B cell (primary cell): Measurements from ENCODE around the gene SUGCT. TPM values are rescaled to one million over a fixed set of nuclear protein-coding genes. Genes with fewer than 3 reads are reported as not detected.

ENCODE experiments used
- ATAC-seq: fragments of 200-7000 bp; cut with Tn5 transposase; one replicate; pipeline ENCODE4 v1.10.0; 2021; ENCODE audit warnings: low read depth, mild to moderate bottlenecking, moderate number of reproducible peaks, moderate library complexity
- CTCF ChIA-PET: fragments of 350-600 bp; sonication (Branson Sonifier 250); formaldehyde crosslinking; loops from one replicate; lab custom pipeline; 2021; ENCODE audit warnings: antibody characterized with exemption, inconsistent platforms; lab: Charles Lee
- POLR2A ChIA-PET: fragments of 350-600 bp; sonication (Branson Sonifier 250); formaldehyde crosslinking; loops from one replicate; lab custom pipeline; 2021; ENCODE audit warnings: antibody characterized with exemption; lab: Charles Lee
- DNase-seq: peaks from one replicate; pipeline ENCODE4 v3.0.0; 2013
- H2AFZ ChIP-seq: 2 replicates; pipeline ENCODE4 v1.6.1; 2012; ENCODE audit warnings: mild to moderate bottlenecking, low read depth, low read length; ENCODE audit not compliant: insufficient read depth, poor library complexity, severe bottlenecking
- H3K27ac ChIP-seq, 2 donors: 1 replicate in 1 of 2; 2 replicates in 1 of 2; pipeline ENCODE4 v1.5.1; 2012 to 2013; ENCODE audit warnings: low read length in 2 of 2, mild to moderate bottlenecking in 2 of 2, moderate library complexity in 1 of 2
- H3K27me3 ChIP-seq, 4 experiments: fragments of 200-600 bp in 1 of 4; sonication (generic) in 1 of 4; replicated peaks in 1 of 4; 1 replicate in 2 of 4; 2 replicates in 2 of 4; pipeline versions ENCODE4 v1.6.1 to v1.7.0; 2013 to 2016; ENCODE audit warnings: low read length in 3 of 4, mild to moderate bottlenecking in 2 of 4, mixed read lengths in 1 of 4, moderate library complexity in 1 of 4; ENCODE audit not compliant: insufficient read depth in 4 of 4, control insufficient read depth in 3 of 4; ENCODE audit errors: control extremely low read depth in 1 of 4
- H3K36me3 ChIP-seq, 2 experiments: replicated peaks in 1 of 2; 1 replicate in 1 of 2; 2 replicates in 1 of 2; pipeline versions ENCODE4 v1.6.1 to v1.7.1; 2013; ENCODE audit warnings: low read length in 1 of 2; ENCODE audit not compliant: insufficient read depth in 2 of 2, control insufficient read depth in 1 of 2; ENCODE audit errors: control extremely low read depth in 1 of 2, extremely low read depth in 1 of 2
- H3K4me1 ChIP-seq, 2 donors: fragments of 200-600 bp in 1 of 2; sonication (generic) in 1 of 2; 1 replicate in 1 of 2; 2 replicates in 1 of 2; pipeline versions ENCODE4 v1.5.1 to v1.6.1; 2013 to 2017; ENCODE audit warnings: low read length in 2 of 2; ENCODE audit not compliant: control insufficient read depth in 2 of 2, insufficient read depth in 2 of 2
- H3K4me2 ChIP-seq: replicated peaks from 2 replicates; pipeline ENCODE3; 2012; ENCODE audit warnings: mild to moderate bottlenecking, low read depth, low read length; ENCODE audit not compliant: poor library complexity, severe bottlenecking
- H3K4me3 ChIP-seq, 5 experiments: fragments of 200-600 bp in 1 of 5; sonication (generic) in 1 of 5; 1 replicate in 3 of 5; 2 replicates in 2 of 5; pipeline versions ENCODE4 v1.5.1 to v1.7.0; 2011 to 2016; ENCODE audit warnings: low read length in 4 of 5, mild to moderate bottlenecking in 4 of 5, low read depth in 2 of 5, control low read depth in 1 of 5, moderate library complexity in 1 of 5; ENCODE audit not compliant: insufficient read depth in 1 of 5; ENCODE audit errors: control extremely low read depth in 1 of 5, extremely low read depth in 1 of 5
- H3K79me2 ChIP-seq: fragments of 200-600 bp; sonication (generic); one replicate; pipeline ENCODE4 v1.6.0; 2016; ENCODE audit warnings: low read length; ENCODE audit not compliant: control insufficient read depth, insufficient read depth
- H3K9ac ChIP-seq: fragments of 200-600 bp; sonication (generic); 2 replicates; pipeline ENCODE4 v1.6.1; 2017; ENCODE audit warnings: mild to moderate bottlenecking, low read length, moderate library complexity
- H3K9me3 ChIP-seq, 3 donors: one replicate each; pipeline versions ENCODE4 v1.6.1 to v1.7.1; 2013; ENCODE audit warnings: low read length in 2 of 3; ENCODE audit not compliant: control insufficient read depth in 2 of 3, insufficient read depth in 1 of 3; ENCODE audit errors: control extremely low read depth in 1 of 3
- H4K20me1 ChIP-seq: 2 replicates; pipeline ENCODE4 v1.6.0; 2012; ENCODE audit warnings: mild to moderate bottlenecking, low read length; ENCODE audit not compliant: insufficient read depth, control insufficient read depth, poor library complexity, severe bottlenecking
- H3K27ac Mint-ChIP-seq: one replicate; pipeline ENCODE4 v1.8.0; 2021; ENCODE audit warnings: mixed read lengths
- H3K27me3 Mint-ChIP-seq: one replicate; pipeline ENCODE4 v1.8.0; 2021; ENCODE audit warnings: mixed read lengths
- H3K4me1 Mint-ChIP-seq: one replicate; pipeline ENCODE4 v1.8.0; 2021; ENCODE audit warnings: mixed read lengths
- H3K4me3 Mint-ChIP-seq: one replicate; pipeline ENCODE4 v1.8.0; 2021; ENCODE audit warnings: mixed read lengths
- H3K9me3 Mint-ChIP-seq: one replicate; pipeline ENCODE4 v1.8.0; 2022; ENCODE audit warnings: mixed read lengths; ENCODE audit not compliant: insufficient read depth
- EZH2 ChIP-seq: IDR thresholded peaks from 2 replicates; pipeline ENCODE4 v1.6.1; 2012; ENCODE audit warnings: borderline replicate concordance, low read depth, mild to moderate bottlenecking, moderate library complexity, low read length; ENCODE audit not compliant: insufficient read depth, poor library complexity, severe bottlenecking
- WGBS: methylation state at CpG from one replicate; pipeline ENCODE4 v1.1.5; 2013; ENCODE audit warnings: missing lambda C conversion rate; ENCODE audit not compliant: insufficient coverage; 5-methylcytosine and 5-hydroxymethylcytosine counted together
- intact Hi-C: fragments of 100-400 bp; cut with micrococcal nuclease; formaldehyde crosslinking; loops from one replicate; pipeline ENCODE4 v1.10.0; 2022
- polyA plus RNA-seq: library from polyadenylated mRNA; depleted of rRNA; stranded (reverse); fragments of >200 nt; gene quantifications from 2 replicates; pipeline ENCODE4 v1.2.3, GENCODE V29; 2012
- total RNA-seq, 2 donors: library from RNA; stranded (reverse); fragments of 120-200 nt in 1 of 2; gene quantifications; 1 replicate in 1 of 2; 2 replicates in 1 of 2; pipeline versions ENCODE4 v1.2.3 to v1.2.4, GENCODE V29; 2013 to 2022
- TF ChIP-seq, protein P1 (sequence below): fragments of 200-600 bp; IDR thresholded peaks from one replicate; pipeline ENCODE4 v1.8.0; 2022; ENCODE audit warnings: antibody characterized with exemption, mild to moderate bottlenecking

Gene SUGCT
- total and polyA plus RNA-seq, 2 donors (not counting 1 experiment from before 2014, with no cell fraction given) = 0.19 to 0.86 TPM

DNA sequence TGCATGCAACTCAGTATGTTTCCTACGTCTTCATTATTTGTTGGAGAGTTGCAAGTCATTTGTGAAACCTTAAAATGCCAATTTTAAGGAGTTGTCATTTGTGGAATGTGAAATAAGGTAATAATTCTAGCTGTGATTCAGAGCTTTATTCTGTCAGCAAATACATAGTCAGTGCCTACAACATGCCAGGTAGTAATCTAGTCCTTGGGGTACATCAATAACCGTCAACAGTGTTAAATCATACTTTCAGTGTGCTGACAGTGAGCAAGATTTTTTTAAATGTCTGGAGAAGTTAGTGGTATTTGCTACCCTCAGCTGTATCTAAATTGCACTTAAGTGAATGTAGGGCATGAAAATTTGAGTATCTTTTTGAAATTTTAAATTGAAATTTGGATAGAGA lies 37.1 kb upstream of the SUGCT start:
- ChIA-PET CTCF (interaction anchor here (1.5 kb wide), 1 partner anchor 352 kb away, joined by 7 read pairs; no protein-coding TSS in a partner anchor), POLR2A (no interaction called here)
- Mint-ChIP-seq H3K4me3 (no peak overlapping the region), H3K9me3 (no peaks in the 10 kb centered on the region), H3K27me3 (no peaks in the 10 kb centered on the region), H3K4me1 (peaks cover 2% of the 10 kb centered on the region), H3K27ac (no peak overlapping the region)
- Histone ChIP-seq H3K27ac (no peak overlapping the region), H3K27me3 (no peaks in the 10 kb centered on the region), H3K79me2 (no peaks in the 10 kb centered on the region), H3K9me3 (no peaks in the 10 kb centered on the region), H2AFZ (no peak overlapping the region), H3K4me1 (no peaks in the 10 kb centered on the region), H3K4me3 (no peak overlapping the region), H3K36me3 (peaks cover 4 to 35% of the 10 kb centered on the region in 2 experiments), H3K4me2 (no peak overlapping the region), H4K20me1 (no peaks in the 10 kb centered on the region), H3K9ac (no peak overlapping the region)
- no CpG with 5 or more reads among the region's 2 CpGs for WGBS
- DNase-seq = no peak
- TF ChIP-seq, protein P1, sequence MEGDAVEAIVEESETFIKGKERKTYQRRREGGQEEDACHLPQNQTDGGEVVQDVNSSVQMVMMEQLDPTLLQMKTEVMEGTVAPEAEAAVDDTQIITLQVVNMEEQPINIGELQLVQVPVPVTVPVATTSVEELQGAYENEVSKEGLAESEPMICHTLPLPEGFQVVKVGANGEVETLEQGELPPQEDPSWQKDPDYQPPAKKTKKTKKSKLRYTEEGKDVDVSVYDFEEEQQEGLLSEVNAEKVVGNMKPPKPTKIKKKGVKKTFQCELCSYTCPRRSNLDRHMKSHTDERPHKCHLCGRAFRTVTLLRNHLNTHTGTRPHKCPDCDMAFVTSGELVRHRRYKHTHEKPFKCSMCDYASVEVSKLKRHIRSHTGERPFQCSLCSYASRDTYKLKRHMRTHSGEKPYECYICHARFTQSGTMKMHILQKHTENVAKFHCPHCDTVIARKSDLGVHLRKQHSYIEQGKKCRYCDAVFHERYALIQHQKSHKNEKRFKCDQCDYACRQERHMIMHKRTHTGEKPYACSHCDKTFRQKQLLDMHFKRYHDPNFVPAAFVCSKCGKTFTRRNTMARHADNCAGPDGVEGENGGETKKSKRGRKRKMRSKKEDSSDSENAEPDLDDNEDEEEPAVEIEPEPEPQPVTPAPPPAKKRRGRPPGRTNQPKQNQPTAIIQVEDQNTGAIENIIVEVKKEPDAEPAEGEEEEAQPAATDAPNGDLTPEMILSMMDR = no peak
- TF ChIP-seq EZH2 = no peak
- intact Hi-C loops = no loop called here
- no peak for ATAC-seq

DNA sequence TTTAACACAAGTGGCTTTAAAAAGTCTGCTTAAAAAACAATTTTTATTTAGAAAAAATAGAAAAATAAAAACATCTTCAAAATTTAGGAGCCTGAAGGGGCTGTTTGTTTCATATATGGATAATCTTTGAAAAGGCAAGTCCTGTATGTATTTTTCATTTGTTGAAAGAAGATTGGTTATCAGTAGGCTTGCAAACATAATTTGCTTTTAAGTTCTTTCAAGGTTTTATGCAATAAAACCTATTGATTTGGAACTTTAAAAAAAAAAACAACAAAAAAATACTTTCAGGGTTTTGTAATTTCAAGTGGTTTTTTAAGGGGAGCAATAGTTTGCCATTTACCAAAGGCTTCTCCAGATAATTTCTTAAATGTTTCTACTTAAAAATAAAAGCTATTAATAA lies 36.0 kb upstream of the SUGCT start:
- ATAC-seq = no peak
- Histone ChIP-seq H3K4me3 (no peak overlapping the region), H3K4me1 (no peaks in the 10 kb centered on the region), H2AFZ (no peak overlapping the region), H4K20me1 (no peaks in the 10 kb centered on the region), H3K27me3 (no peaks in the 10 kb centered on the region), H3K27ac (no peak overlapping the region), H3K36me3 (peaks cover 4 to 26% of the 10 kb centered on the region in 2 experiments), H3K79me2 (no peaks in the 10 kb centered on the region), H3K9me3 (no peaks in the 10 kb centered on the region), H3K4me2 (no peak overlapping the region), H3K9ac (no peak overlapping the region)
- Mint-ChIP-seq H3K27ac (no peak overlapping the region), H3K27me3 (no peaks in the 10 kb centered on the region), H3K4me3 (no peak overlapping the region), H3K9me3 (no peaks in the 10 kb centered on the region), H3K4me1 (peaks cover 2% of the 10 kb centered on the region)
- no peak for TF ChIP-seq EZH2
- TF ChIP-seq, protein P1 = no peak
- POLR2A ChIA-PET = no interaction called here
- CTCF ChIA-PET = no interaction called here
- intact Hi-C loops = no loop called here
- no peak for DNase-seq
